Cardiac muscle cell (in vitro differentiated cells and primary cell): ENCODE results near the gene ARMH3. TPM values are rescaled to one million over a fixed set of nuclear protein-coding genes. Genes with fewer than 3 reads are reported as not detected.

Source experiments
- DNase-seq, 2 donors: peaks; one replicate each; pipeline versions ENCODE4 v3.0.0 to v3.0.0-alpha.2; 2010 to 2017; ENCODE audit warnings: low read depth in 1 of 2, low spot score in 1 of 2
- H3K27ac ChIP-seq: fragments of 200-600 bp; sonication (generic); 2 replicates; pipeline ENCODE4 v1.5.1; 2016
- H3K27me3 ChIP-seq: fragments of 200-600 bp; sonication (generic); 2 replicates; pipeline ENCODE4 v1.6.0; 2016; ENCODE audit warnings: control low read depth
- H3K36me3 ChIP-seq: fragments of 200-600 bp; sonication (generic); 2 replicates; pipeline ENCODE4 v1.5.1; 2016; ENCODE audit warnings: control low read depth
- H3K4me1 ChIP-seq: fragments of 200-600 bp; sonication (generic); 2 replicates; pipeline ENCODE4 v1.8.1; 2017; ENCODE audit warnings: low read depth, mild to moderate bottlenecking, mixed run types
- H3K4me3 ChIP-seq: fragments of 200-600 bp; sonication (generic); 2 replicates; pipeline ENCODE4 v1.5.1; 2016; ENCODE audit warnings: mild to moderate bottlenecking
- H3K9me3 ChIP-seq: fragments of 200-600 bp; sonication (generic); 2 replicates; pipeline ENCODE4 v1.5.1; 2017; ENCODE audit warnings: low read depth, mild to moderate bottlenecking, control low read depth
- polyA plus RNA-seq: library from polyadenylated mRNA; unstranded; fragments of >200 nt; fragmentation: Nextera tagmentation; extraction: Ambion mirVana; gene quantifications from 2 replicates; pipeline ENCODE4 v1.2.1, GENCODE V29; 2016
- total RNA-seq: library from RNA; depleted of rRNA; stranded (reverse); fragments of >200 nt; gene quantifications from 2 replicates; pipeline ENCODE4 v1.2.3, GENCODE V29; 2016
- TF ChIP-seq, protein P1 (sequence below): IDR thresholded peaks from 2 replicates; pipeline ENCODE4 v1.5.1; 2012; ENCODE audit warnings: low read depth, mild to moderate bottlenecking, low read length

ARMH3 gene
- total and polyA plus RNA-seq, 2 experiments from 2014 or later = 5.0 to 17.2 TPM

DNA sequence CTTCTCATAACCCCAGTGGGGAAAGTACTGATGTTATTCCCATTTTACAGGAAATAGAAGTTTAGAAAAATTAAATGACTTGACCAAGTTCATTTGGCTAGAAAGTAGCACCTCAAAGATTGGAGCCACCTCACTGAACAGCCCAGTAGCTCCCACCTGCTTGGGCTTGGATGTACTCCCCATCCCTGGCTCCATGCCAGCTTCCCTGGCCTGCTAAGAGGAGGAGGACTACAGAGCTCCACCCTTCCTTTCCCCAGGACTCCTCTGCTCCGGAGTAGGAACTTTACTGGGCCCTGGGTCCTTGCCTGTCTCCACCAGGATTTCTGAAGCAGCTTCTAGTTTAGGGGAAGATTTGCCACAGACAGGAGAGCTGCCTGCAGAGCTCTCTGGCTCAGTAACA lies 12.2 kb upstream of the ARMH3 start:
- Histone ChIP-seq H3K36me3 (no peaks in the 10 kb centered on the region), H3K4me1 (no peaks in the 10 kb centered on the region), H3K27ac (no peak overlapping the region), H3K9me3 (no peaks in the 10 kb centered on the region), H3K4me3 (no peak overlapping the region), H3K27me3 (no peaks in the 10 kb centered on the region)
- TF ChIP-seq, protein P1, sequence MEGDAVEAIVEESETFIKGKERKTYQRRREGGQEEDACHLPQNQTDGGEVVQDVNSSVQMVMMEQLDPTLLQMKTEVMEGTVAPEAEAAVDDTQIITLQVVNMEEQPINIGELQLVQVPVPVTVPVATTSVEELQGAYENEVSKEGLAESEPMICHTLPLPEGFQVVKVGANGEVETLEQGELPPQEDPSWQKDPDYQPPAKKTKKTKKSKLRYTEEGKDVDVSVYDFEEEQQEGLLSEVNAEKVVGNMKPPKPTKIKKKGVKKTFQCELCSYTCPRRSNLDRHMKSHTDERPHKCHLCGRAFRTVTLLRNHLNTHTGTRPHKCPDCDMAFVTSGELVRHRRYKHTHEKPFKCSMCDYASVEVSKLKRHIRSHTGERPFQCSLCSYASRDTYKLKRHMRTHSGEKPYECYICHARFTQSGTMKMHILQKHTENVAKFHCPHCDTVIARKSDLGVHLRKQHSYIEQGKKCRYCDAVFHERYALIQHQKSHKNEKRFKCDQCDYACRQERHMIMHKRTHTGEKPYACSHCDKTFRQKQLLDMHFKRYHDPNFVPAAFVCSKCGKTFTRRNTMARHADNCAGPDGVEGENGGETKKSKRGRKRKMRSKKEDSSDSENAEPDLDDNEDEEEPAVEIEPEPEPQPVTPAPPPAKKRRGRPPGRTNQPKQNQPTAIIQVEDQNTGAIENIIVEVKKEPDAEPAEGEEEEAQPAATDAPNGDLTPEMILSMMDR = no peak
- DNase-seq = peak; percentile 30 to 34

DNA sequence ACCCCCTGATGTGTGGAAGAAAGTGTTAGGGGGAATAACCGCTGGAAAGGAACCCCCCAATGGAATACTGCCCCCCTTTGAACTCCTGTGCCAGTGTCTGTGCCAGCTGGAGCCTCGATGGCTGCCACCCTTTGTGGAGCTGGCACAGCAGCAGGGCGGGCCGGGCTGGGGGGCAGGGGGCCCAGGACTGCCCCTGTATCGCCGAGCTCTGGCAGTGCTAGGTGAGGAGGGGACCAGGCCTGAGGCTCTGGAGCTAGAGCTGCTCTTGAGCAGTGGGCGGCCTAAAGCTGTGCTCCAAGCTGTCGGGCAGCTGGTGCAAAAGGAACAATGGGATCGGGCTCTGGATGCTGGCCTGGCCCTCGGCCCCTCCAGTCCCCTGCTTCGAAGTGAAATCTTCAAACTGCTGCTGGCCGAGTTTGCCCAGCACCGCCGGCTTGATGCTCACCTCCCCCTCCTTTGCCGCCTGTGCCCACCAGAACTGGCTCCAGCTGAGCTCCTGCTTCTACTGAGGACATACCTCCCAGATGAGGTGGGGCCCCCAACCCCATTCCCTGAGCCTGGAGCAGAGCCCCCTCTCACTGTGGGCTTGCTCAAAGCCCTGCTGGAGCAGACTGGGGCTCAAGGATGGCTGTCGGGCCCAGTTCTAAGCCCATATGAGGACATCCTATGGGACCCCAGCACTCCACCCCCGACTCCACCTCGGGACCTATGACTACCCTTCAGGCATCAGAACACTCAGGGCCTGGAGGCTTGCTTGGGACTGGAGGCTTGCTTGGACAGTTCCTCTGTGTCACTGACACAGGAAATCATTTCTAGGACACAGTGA lies 11.3 kb upstream of the ARMH3 start:
- H3K27ac ChIP-seq = no peak overlapping the region
- no peaks in the 10 kb centered on the region for H3K4me1 ChIP-seq
- H3K36me3 ChIP-seq = no peaks in the 10 kb centered on the region
- H3K4me3 ChIP-seq = no peak overlapping the region
- no peak for DNase-seq
- H3K9me3 ChIP-seq = no peaks in the 10 kb centered on the region
- TF ChIP-seq, protein P1 = no peak
- no peaks in the 10 kb centered on the region for H3K27me3 ChIP-seq

DNA sequence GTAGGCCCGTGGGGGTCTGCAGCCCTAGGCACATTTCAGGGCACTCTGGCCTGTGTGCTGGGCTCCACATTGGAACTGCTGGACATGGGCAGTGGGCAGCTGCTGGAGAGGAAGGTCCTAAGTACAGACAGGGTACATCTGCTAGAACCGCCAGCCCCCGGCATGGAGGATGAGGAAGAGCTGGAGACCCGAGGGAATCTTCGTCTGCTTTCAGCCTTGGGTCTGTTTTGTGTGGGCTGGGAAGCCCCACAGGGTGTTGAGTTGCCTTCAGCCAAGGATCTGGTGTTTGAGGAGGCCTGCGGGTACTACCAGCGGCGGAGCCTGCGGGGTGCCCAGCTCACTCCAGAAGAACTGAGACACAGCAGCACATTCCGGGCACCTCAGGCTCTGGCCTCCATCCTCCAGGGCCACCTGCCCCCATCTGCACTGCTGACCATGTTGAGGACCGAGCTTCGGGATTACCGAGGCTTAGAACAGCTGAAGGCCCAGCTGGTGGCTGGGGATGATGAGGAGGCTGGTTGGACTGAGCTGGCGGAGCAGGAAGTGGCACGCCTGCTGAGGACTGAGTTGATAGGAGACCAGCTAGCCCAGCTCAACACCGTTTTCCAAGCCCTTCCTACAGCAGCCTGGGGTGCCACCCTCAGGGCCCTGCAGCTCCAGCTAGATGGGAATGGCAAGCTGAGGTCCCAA lies 10.6 kb upstream of the ARMH3 start:
- no peaks in the 10 kb centered on the region for H3K9me3 ChIP-seq
- H3K36me3 ChIP-seq = no peaks in the 10 kb centered on the region
- peak overlapping the region; percentile 76 for H3K27ac ChIP-seq
- H3K4me1 ChIP-seq = no peaks in the 10 kb centered on the region
- TF ChIP-seq, protein P1 = no peak
- peaks cover 3% of the 10 kb centered on the region for H3K27me3 ChIP-seq
- peak overlapping the region; percentile 59 for H3K4me3 ChIP-seq
- no peak for DNase-seq

DNA sequence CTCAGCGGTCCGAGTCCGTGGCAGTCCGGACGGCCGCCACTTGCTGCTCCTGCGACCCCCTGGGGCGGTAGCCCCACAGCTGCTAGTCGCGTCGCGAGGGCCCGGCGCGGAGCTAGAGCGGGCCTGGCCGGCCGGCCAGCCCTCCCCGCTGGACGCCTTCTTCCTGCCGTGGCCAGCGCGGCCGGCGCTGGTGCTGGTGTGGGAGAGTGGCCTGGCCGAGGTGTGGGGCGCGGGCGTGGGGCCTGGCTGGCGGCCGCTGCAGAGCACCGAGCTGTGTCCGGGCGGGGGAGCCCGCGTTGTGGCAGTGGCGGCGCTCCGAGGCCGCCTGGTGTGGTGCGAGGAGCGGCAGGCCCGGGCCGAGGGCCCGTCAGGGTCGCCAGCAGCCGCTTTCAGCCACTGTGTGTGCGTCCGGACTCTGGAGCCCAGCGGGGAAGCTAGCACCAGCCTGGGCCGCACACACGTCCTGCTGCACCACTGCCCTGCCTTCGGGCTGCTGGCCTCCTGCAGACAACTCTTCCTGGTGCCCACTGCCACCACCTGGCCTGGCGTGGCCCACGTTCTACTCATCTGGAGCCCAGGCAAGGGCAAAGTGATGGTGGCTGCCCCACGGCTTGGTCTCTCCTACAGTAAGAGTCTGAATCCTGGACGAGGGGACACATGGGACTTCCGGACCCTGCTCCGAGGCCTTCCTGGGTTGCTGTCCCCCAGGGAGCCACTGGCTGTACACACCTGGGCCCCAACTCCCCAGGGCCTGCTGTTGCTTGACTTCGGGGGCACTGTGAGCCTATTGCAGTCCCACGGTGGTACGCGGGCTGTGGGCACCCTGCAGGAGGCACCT lies 9.8 kb upstream of the ARMH3 start:
- peak overlapping the region; percentile 76 for H3K27ac ChIP-seq
- DNase-seq = peak; percentile 38 to 66

More for the DNA sequence above, 9.8 kb upstream of the ARMH3 start:
- TF ChIP-seq, protein P1 = no peak
- Histone ChIP-seq H3K27me3 (peaks cover 3% of the 10 kb centered on the region), H3K4me1 (no peaks in the 10 kb centered on the region), H3K36me3 (no peaks in the 10 kb centered on the region), H3K9me3 (no peaks in the 10 kb centered on the region), H3K4me3 (peak overlapping the region; percentile 59)
